ENCODE measurements around the gene ZBED4.

GRCh38 chr22:49847751-49848689, 5.6 kb upstream of the ZBED4 start:
- no peak for TF ChIP-seq CTCF (IDR thresholded peaks at IDR 0.05; ENCODE audit: insufficient read depth, low read length, poor library complexity, severe bottlenecking)
- no peak for TF ChIP-seq EZH2phosphoT487 (conservative IDR thresholded peaks at IDR 0.05; ENCODE audit: low read length)
